Measurements from ENCODE around the gene TCF4. TPM values are rescaled to one million over a fixed set of nuclear protein-coding genes. Genes with fewer than 3 reads are reported as not detected.

Gene TCF4
- total RNA-seq, 1 experiment from 2014 or later = 104 TPM

- ChIA-PET POLR2A (no interaction called here), CTCF (interaction anchor here (0.6 kb wide), 1 partner anchor 281 kb away, joined by 4 read pairs; no protein-coding TSS in a partner anchor)
- H3K4me1 Mint-ChIP-seq = peaks cover 70% of the 10 kb centered on the region
- ATAC-seq = no peak; the same call in 1 of the 2 replicates
- H3K9me3 Mint-ChIP-seq = no peaks in the 10 kb centered on the region
- DNase-seq (ENCODE audit: low spot score) = no peak
- TF ChIP-seq IRF1 (CRISPR knock-in tag; IDR thresholded peaks at IDR 0.05) = no peak
- no peak for TF ChIP-seq STAT6 (CRISPR knock-in tag; conservative IDR thresholded peaks at IDR 0.05; ENCODE audit: low read depth)
- no peak for TF ChIP-seq E2F4 (CRISPR knock-in tag; IDR thresholded peaks at IDR 0.05; ENCODE audit: borderline replicate concordance, low read depth)
- TF ChIP-seq OVOL2 (CRISPR knock-in tag; IDR thresholded peaks at IDR 0.05; ENCODE audit: borderline replicate concordance) = no peak
- no peak for TF ChIP-seq NFYB (CRISPR knock-in tag; conservative IDR thresholded peaks at IDR 0.05; ENCODE audit: low read depth)
- TF ChIP-seq SMAD4 (CRISPR knock-in tag; IDR thresholded peaks at IDR 0.05) = no peak
- TF ChIP-seq ESRRA (CRISPR knock-in tag; IDR thresholded peaks at IDR 0.05; ENCODE audit: borderline replicate concordance) = no peak
- no peak for TF ChIP-seq TEAD1 (CRISPR knock-in tag; IDR thresholded peaks at IDR 0.05)
- TF ChIP-seq ZMAT4 (CRISPR knock-in tag; IDR thresholded peaks at IDR 0.05) = no peak
- peak overlapping the region; percentile 76 for H3K27ac Mint-ChIP-seq
- no peak overlapping the region for H3K4me3 Mint-ChIP-seq
- no peaks in the 10 kb centered on the region for H3K36me3 Mint-ChIP-seq
- H3K27me3 Mint-ChIP-seq (ENCODE audit: low read depth) = no peaks in the 10 kb centered on the region
Measured at GRCh38 chr18:55338978-55339650, 248.9 kb downstream of the TCF4 start.

- no peak overlapping the region for H3K4me3 Mint-ChIP-seq
- DNase-seq (ENCODE audit: low spot score) (no peak), ATAC-seq (peak; percentile 54)
- ChIA-PET POLR2A (no interaction called here), CTCF (no interaction called here)
- no peaks in the 10 kb centered on the region for H3K27me3 Mint-ChIP-seq (ENCODE audit: low read depth)
- H3K4me1 Mint-ChIP-seq = peaks cover 62% of the 10 kb centered on the region
- peak overlapping the region; percentile 73 for H3K27ac Mint-ChIP-seq
- H3K9me3 Mint-ChIP-seq = no peaks in the 10 kb centered on the region
- H3K36me3 Mint-ChIP-seq = no peaks in the 10 kb centered on the region
- no peak for TF ChIP-seq USF2 (CRISPR knock-in tag; IDR thresholded peaks at IDR 0.05)
- no peak for TF ChIP-seq ZNF219 (CRISPR knock-in tag; IDR thresholded peaks at IDR 0.05; ENCODE audit: borderline replicate concordance)
- no peak for TF ChIP-seq ELF4 (CRISPR knock-in tag; IDR thresholded peaks at IDR 0.05; ENCODE audit: low read depth)
- TF ChIP-seq ATF2 (CRISPR knock-in tag; IDR thresholded peaks at IDR 0.05; ENCODE audit: borderline replicate concordance, low read depth) = no peak
- no peak for TF ChIP-seq FOXP1 (CRISPR knock-in tag; IDR thresholded peaks at IDR 0.05; ENCODE audit: borderline replicate concordance)
- TF ChIP-seq TCF7 (CRISPR knock-in tag; IDR thresholded peaks at IDR 0.05; ENCODE audit: low read depth) = no peak
- TF ChIP-seq ZNF281 (CRISPR knock-in tag; IDR thresholded peaks at IDR 0.05) = no peak
- no peak for TF ChIP-seq MAX (CRISPR knock-in tag; IDR thresholded peaks at IDR 0.05)
- TF ChIP-seq AFF4 (CRISPR knock-in tag; IDR thresholded peaks at IDR 0.05; ENCODE audit: borderline replicate concordance) = no peak
- TF ChIP-seq SMAD4 (CRISPR knock-in tag; IDR thresholded peaks at IDR 0.05) = no peak
Measured at GRCh38 chr18:55337908-55338521, 250.0 kb downstream of the TCF4 start.

All from WTC11 (cell line).